A549 (cell line): ENCODE data around the gene SPDYC.

ENCODE experiments used
- CEBPB ChIP-seq, 2 experiments: fragments of >200 bp in 1 of 2; sonication (Bioruptor Twin) in 1 of 2; formaldehyde crosslinking in 1 of 2; IDR thresholded peaks; 2 replicates each; pipeline ENCODE4 v1.6.1; 2012 to 2016
- CTCF ChIP-seq: fragments of >200 bp; sonication (Bioruptor Twin); formaldehyde crosslinking; IDR thresholded peaks from 3 replicates; pipeline ENCODE4 v1.5.1; 2016
- ELK1 ChIP-seq: fragments of 150-350 bp; IDR thresholded peaks from 2 replicates; pipeline ENCODE4 v1.6.1; 2014; ENCODE audit warnings: low read depth, mild to moderate bottlenecking, low read length
- EP300 ChIP-seq, 2 experiments: fragments of >200 bp; sonication (Bioruptor Twin); formaldehyde crosslinking; IDR thresholded peaks; 2 replicates in 1 of 2; 3 replicates in 1 of 2; pipeline ENCODE4 v1.6.1; 2016 to 2017
- HOXB5 ChIP-seq: fragments of 250-450 bp; sonication (Bioruptor Pico); IDR thresholded peaks from 2 replicates; pipeline ENCODE4 v1.5.0; 2020; ENCODE audit warnings: mild to moderate bottlenecking, moderate library complexity
- MAZ ChIP-seq: fragments of 150-350 bp; IDR thresholded peaks from 2 replicates; pipeline ENCODE4 v1.6.1; 2014; ENCODE audit warnings: antibody characterized with exemption, low read depth, low read length, borderline replicate concordance
- NFE2L2 ChIP-seq: fragments of 150-350 bp; conservative IDR thresholded peaks from 2 replicates; pipeline ENCODE4 v1.6.1; 2014; ENCODE audit warnings: low read length
- NPAS2 ChIP-seq: fragments of 250-450 bp; sonication (Bioruptor Pico); IDR thresholded peaks from 2 replicates; pipeline ENCODE4 v1.8.0; 2022; ENCODE audit warnings: mild to moderate bottlenecking, moderate library complexity, borderline replicate concordance
- NR3C1 ChIP-seq: fragments of >200 bp; sonication (Bioruptor Twin); formaldehyde crosslinking; IDR thresholded peaks from 3 replicates; pipeline ENCODE4 v1.6.1; 2017
- POLR2A ChIP-seq: IDR thresholded peaks from 2 replicates; pipeline ENCODE4 v1.6.1; 2012; ENCODE audit warnings: mild to moderate bottlenecking, low read length
- POLR2AphosphoS2 ChIP-seq: conservative IDR thresholded peaks from 2 replicates; pipeline ENCODE4 v1.6.1; 2012; ENCODE audit warnings: low read length, improper control_type of control experiment, inconsistent platforms
- RAD21 ChIP-seq, 2 experiments: fragments of >200 bp in 1 of 2; sonication (Bioruptor Twin) in 1 of 2; formaldehyde crosslinking in 1 of 2; IDR thresholded peaks in 1 of 2; conservative IDR thresholded peaks in 1 of 2; 2 replicates in 1 of 2; 3 replicates in 1 of 2; pipeline ENCODE4 v1.6.1; 2012 to 2018; ENCODE audit warnings: inconsistent platforms in 1 of 2
- RCOR1 ChIP-seq: fragments of 150-350 bp; IDR thresholded peaks from 2 replicates; pipeline ENCODE4 v1.6.1; 2014; ENCODE audit warnings: antibody characterized with exemption, low read length, low read depth
- ZSCAN20 ChIP-seq: fragments of 250-450 bp; sonication (Bioruptor Pico); IDR thresholded peaks from 2 replicates; pipeline ENCODE4 v1.8.0; 2022; ENCODE audit warnings: mild to moderate bottlenecking, moderate library complexity

- TF ChIP-seq NPAS2 (CRISPR knock-in tag) (no peak), CTCF (no peak), ZSCAN20 (CRISPR knock-in tag) (no peak), POLR2A (no peak), RCOR1 (no peak), NFE2L2 (no peak), CEBPB (IDR thresholded peaks at IDR 0.05) (no peak), RAD21 (conservative IDR thresholded peaks at IDR 0.05 in 1 of 2, IDR thresholded peaks at IDR 0.05 in 1 of 2) (no peak), HOXB5 (CRISPR knock-in tag) (no peak), MAZ (no peak), EP300 (IDR thresholded peaks at IDR 0.05) (no peak), NR3C1 (no peak), POLR2AphosphoS2 (no peak), ELK1 (no peak)
Observed at GRCh38 chr11:65212226-65212801, 42.3 kb downstream of the SPDYC start.
